Ectodermal cell (in vitro differentiated cells): ENCODE measurements around the gene FAM149B1.

Source experiments
- H3K27ac ChIP-seq: 2 replicates; pipeline ENCODE4 v1.7.0; 2013; ENCODE audit warnings: mild to moderate bottlenecking, low read depth, low read length; ENCODE audit not compliant: insufficient read depth, poor library complexity, severe bottlenecking
- H3K27me3 ChIP-seq: 2 replicates; pipeline ENCODE4 v1.7.0; 2013; ENCODE audit warnings: mild to moderate bottlenecking, low read length; ENCODE audit not compliant: insufficient read depth, control insufficient read depth, poor library complexity, severe bottlenecking
- H3K36me3 ChIP-seq: one replicate; pipeline ENCODE4 v1.7.0; 2013; ENCODE audit warnings: low read length; ENCODE audit not compliant: control insufficient read depth, insufficient read depth
- H3K4me1 ChIP-seq: one replicate; pipeline ENCODE4 v1.7.0; 2013; ENCODE audit warnings: low read length; ENCODE audit not compliant: control insufficient read depth, insufficient read depth
- H3K4me3 ChIP-seq: 2 replicates; pipeline ENCODE4 v1.7.0; 2013; ENCODE audit warnings: low read depth, low read length, control low read depth; ENCODE audit not compliant: insufficient read depth
- H3K9me3 ChIP-seq: 2 replicates; pipeline ENCODE4 v1.7.0; 2013; ENCODE audit warnings: mild to moderate bottlenecking, low read length, moderate library complexity; ENCODE audit not compliant: control insufficient read depth
- WGBS, 2 experiments: methylation state at CpG; one replicate each; pipeline ENCODE4 v1.1.7; 2013; ENCODE audit warnings: missing lambda C conversion rate in 2 of 2; 5-methylcytosine and 5-hydroxymethylcytosine counted together

FAM149B1 gene

DNA sequence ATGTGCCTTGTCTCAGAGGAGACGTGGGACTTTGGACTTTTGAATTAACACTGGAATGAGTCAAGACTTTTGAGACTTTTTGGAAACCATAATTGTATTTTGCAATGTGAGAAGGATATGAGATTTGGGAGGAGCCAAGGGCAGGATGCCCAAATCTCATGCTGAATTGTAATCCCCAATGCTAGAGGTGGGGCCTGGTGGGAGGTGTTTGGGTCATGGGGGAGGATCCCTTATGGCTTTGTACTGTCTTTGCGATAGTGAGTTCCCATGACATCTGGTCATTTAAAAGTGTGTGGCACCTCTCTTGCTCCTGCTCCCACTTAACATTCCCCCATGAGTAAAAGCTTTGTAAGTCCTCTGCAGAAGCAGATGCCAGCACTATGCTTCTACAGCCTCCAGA lies 40.0 kb downstream of the FAM149B1 start:
- 93 to 96% methylated on average over 2 of the region's 2 CpGs for WGBS, 2 experiments
- H3K4me3 ChIP-seq, result no peak overlapping the region
- no peaks in the 10 kb centered on the region for H3K4me1 ChIP-seq
- H3K9me3 ChIP-seq, result peaks cover 2% of the 10 kb centered on the region
- peaks cover 10% of the 10 kb centered on the region for H3K36me3 ChIP-seq
- H3K27me3 ChIP-seq, result no peaks in the 10 kb centered on the region
- H3K27ac ChIP-seq, result no peak overlapping the region

DNA sequence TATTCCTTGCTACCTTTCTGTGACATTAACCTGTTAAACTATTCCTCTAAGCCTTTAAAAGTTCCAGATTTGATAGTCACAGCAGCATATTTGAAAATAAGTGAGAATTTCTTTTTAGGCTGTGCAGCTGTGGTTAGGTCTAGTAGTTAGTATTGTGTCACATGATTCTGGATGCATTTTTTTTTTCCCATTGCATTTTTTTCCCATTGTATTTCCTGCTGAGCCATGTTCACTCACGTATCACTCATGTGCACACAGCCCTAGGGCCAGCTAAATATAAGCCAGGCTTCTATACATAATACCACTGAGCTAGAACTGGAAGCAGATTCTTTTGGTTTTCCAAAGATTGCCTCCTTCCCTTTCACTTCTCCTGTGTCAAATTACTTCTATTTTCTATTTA lies 41.8 kb downstream of the FAM149B1 start:
- Histone ChIP-seq H3K4me3 (no peak overlapping the region), H3K27ac (no peak overlapping the region), H3K9me3 (peaks cover 2% of the 10 kb centered on the region), H3K4me1 (no peaks in the 10 kb centered on the region), H3K27me3 (no peaks in the 10 kb centered on the region), H3K36me3 (peaks cover 10% of the 10 kb centered on the region)
- 94 to 95% methylated on average over 1 of the region's 1 CpG for WGBS, 2 experiments

- H3K4me3 ChIP-seq, result no peak overlapping the region
- H3K27me3 ChIP-seq, result no peaks in the 10 kb centered on the region
- H3K27ac ChIP-seq, result no peak overlapping the region
- 89 to 96% methylated on average over 3 of the region's 3 CpGs for WGBS, 2 experiments
- peaks cover 10% of the 10 kb centered on the region for H3K36me3 ChIP-seq
- no peaks in the 10 kb centered on the region for H3K4me1 ChIP-seq
- H3K9me3 ChIP-seq, result peaks cover 2% of the 10 kb centered on the region
Observed at GRCh38 chr10:73210395-73211105, 42.6 kb downstream of the FAM149B1 start.

DNA sequence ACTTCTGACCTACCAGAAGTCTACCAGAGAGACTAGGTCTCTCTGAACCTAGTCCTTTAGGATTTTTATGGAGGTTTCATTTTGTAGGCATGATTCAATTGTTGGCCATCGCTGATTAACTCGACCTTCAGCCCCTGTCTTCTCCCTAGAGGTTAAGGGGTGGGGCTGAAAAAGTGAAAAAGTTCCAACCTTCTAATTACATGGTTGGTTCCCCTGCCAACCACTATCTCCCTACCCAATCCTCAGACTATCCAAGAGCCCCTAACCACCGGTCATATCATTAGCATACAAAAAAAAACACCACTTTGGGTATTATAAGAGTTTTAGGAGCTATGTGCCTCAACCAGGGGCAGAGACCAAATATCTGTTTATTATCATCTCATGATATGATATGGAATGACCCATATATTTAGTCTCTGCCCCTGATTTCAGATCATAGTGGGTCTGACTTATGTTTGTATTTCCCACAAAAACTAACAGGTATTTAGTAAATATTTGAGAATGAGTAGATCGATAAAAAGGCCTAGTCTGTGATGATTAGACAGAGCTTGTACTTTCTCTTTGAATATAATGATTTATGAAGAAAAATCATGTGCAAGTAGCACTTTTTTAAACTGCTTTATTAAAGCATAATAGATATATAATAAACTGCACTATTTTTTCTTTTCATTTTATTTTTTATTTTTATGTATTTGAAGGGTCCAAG lies 43.3 kb downstream of the FAM149B1 start:
- H3K4me1 ChIP-seq, result no peaks in the 10 kb centered on the region
- H3K9me3 ChIP-seq, result peaks cover under 1% of the 10 kb centered on the region
- no peak overlapping the region for H3K4me3 ChIP-seq
- H3K36me3 ChIP-seq, result peaks cover 8% of the 10 kb centered on the region
- 75 to 98% methylated on average over 4 of the region's 4 CpGs for WGBS, 2 experiments
- H3K27me3 ChIP-seq, result no peaks in the 10 kb centered on the region
- H3K27ac ChIP-seq, result no peak overlapping the region

- no peaks in the 10 kb centered on the region for H3K27me3 ChIP-seq
- WGBS, 2 experiments, result 98 to 100% methylated on average over 1 of the region's 1 CpG
- H3K36me3 ChIP-seq, result peaks cover 7% of the 10 kb centered on the region
Observed at GRCh38 chr10:73215749-73216148, 47.8 kb downstream of the FAM149B1 start.

DNA sequence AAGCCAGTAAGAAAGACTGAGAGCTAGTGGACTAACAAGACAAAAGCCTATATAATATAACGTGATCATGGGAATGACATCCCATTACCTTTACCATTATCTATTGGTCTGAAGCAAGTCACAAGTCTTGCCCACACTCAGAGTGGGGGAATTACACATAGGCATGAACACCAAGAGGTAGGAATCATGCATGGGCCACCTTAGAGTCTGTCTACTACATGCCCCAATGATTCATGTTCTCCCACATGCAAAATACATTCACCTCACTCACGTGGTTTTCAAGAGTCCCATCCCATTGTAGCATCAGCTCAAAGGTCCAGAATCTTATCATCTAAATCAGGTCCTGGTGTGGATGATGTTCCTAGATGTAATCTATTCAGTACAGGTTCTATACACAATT lies 49.7 kb downstream of the FAM149B1 start:
- no peak overlapping the region for H3K27ac ChIP-seq
- H3K27me3 ChIP-seq, result no peaks in the 10 kb centered on the region
- H3K36me3 ChIP-seq, result peaks cover 7% of the 10 kb centered on the region
- no peak overlapping the region for H3K4me3 ChIP-seq
- no peaks in the 10 kb centered on the region for H3K9me3 ChIP-seq
- 88% methylated on average over 2 of the region's 2 CpGs for WGBS, 2 experiments
- H3K4me1 ChIP-seq, result no peaks in the 10 kb centered on the region

More at GRCh38 chr10:73215749-73216148, 47.8 kb downstream of the FAM149B1 start:
- Histone ChIP-seq H3K27ac (no peak overlapping the region), H3K4me3 (no peak overlapping the region), H3K4me1 (no peaks in the 10 kb centered on the region), H3K9me3 (no peaks in the 10 kb centered on the region)

DNA sequence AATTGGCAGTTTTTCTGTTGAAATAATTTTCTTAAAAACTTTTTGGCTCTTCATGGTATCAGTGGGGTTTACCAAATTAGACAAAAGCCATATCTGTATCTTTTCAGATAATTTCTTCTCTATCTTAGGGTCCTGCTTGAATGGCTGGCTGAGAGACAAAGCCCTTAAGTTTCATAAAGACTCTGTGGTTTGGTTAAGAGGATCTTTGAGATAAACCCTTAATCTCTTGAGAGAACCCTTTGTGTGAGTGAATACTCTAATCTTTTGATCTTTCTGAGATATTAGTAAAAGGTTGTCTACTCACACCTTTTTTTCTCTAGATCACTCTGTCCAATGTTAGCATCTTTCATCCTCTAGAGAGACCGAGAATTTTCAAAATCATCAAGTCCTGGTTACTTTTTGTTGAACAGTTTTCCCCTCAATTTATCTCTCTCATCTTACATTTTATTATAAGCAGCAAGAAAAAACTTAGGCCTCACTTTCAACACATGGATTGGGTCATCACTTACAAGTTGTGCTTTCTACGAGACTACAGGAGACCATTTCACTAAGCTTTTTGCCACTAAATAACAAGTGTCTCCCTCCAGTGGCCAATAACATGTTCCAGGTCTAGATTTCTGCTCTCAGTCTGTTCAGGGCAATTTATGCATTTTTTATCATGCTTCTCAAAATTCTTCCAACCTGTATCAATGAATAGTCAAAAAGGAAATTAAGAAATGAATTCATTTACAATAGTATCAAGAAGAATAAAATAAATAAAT lies 50.7 kb downstream of the FAM149B1 start:
- no peaks in the 10 kb centered on the region for H3K9me3 ChIP-seq
- no peaks in the 10 kb centered on the region for H3K4me1 ChIP-seq
- WGBS, 2 experiments, result 89 to 93% methylated on average over 2 of the region's 2 CpGs
- H3K4me3 ChIP-seq, result no peak overlapping the region
- no peaks in the 10 kb centered on the region for H3K27me3 ChIP-seq
- H3K36me3 ChIP-seq, result peaks cover 7% of the 10 kb centered on the region
- H3K27ac ChIP-seq, result no peak overlapping the region

GRCh38 chr10:73219384-73219783 lies 51.5 kb downstream of the FAM149B1 start:
- no peak overlapping the region for H3K4me3 ChIP-seq
- H3K36me3 ChIP-seq, result peaks cover 7% of the 10 kb centered on the region
- no peaks in the 10 kb centered on the region for H3K9me3 ChIP-seq
- H3K27me3 ChIP-seq, result no peaks in the 10 kb centered on the region
- H3K27ac ChIP-seq, result no peak overlapping the region
- no peaks in the 10 kb centered on the region for H3K4me1 ChIP-seq

- no peaks in the 10 kb centered on the region for H3K27me3 ChIP-seq
- H3K4me1 ChIP-seq, result no peaks in the 10 kb centered on the region
- WGBS, 2 experiments, result 88 to 100% methylated on average over 1 of the region's 1 CpG
- H3K9me3 ChIP-seq, result no peaks in the 10 kb centered on the region
- no peak overlapping the region for H3K27ac ChIP-seq
- peaks cover 7% of the 10 kb centered on the region for H3K36me3 ChIP-seq
- no peak overlapping the region for H3K4me3 ChIP-seq
Observed at GRCh38 chr10:73220989-73221388, 53.1 kb downstream of the FAM149B1 start.

GRCh38 chr10:73225518-73225917 lies 57.6 kb downstream of the FAM149B1 start:
- Histone ChIP-seq H3K27me3 (no peaks in the 10 kb centered on the region), H3K27ac (no peak overlapping the region), H3K36me3 (no peaks in the 10 kb centered on the region), H3K4me3 (no peak overlapping the region), H3K9me3 (no peaks in the 10 kb centered on the region), H3K4me1 (no peaks in the 10 kb centered on the region)
